C4-2B (cell line): ENCODE results near the gene FAM43B.

ENCODE experiments used
- ZFX ChIP-seq: fragments of 450-650 bp; IDR thresholded peaks from 2 replicates; pipeline ENCODE4 v1.6.1; 2017
- TF ChIP-seq, protein P1 (sequence below): fragments of 450-650 bp; conservative IDR thresholded peaks from 2 replicates; pipeline ENCODE4 v1.5.1; 2017; ENCODE audit warnings: mild to moderate bottlenecking

DNA sequence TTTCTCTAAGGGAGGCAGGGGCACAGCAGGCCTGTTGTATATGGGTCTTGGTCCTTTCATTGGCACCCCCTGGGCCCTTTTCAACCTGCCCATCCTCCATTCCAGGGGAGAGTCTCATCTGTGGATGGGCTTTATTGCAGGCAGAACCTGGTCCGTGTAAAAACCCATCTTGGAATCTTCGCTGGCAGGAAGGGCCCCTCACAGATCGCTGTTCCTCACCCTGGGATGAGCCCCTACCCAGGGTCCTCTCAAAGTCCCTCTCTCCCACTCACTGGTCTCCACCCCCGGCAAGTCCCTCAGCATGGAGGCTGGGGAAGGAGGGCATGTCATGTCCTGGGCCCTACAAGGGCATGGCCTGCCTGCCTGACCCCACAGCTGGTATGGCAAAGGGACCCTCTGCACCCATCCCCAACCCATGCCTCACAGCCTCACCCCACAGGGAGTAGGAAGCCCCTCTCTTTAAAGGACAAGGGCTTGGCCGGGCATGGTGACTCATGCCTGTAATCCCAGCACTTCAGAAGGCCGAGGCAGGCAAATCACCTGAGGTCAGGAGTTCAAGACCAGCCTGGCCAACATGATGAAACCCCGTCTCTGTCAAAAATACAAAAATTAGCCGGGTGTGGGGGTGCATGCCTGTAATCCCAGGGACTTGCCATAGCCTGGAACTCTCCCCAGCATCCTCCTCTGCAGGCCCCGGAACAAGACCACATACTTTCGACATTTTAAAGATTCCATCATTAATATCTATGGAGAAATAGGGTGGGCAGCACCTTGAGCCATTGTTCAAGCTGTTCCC, 23.4 kb downstream of the FAM43B start:
- TF ChIP-seq, protein P1, sequence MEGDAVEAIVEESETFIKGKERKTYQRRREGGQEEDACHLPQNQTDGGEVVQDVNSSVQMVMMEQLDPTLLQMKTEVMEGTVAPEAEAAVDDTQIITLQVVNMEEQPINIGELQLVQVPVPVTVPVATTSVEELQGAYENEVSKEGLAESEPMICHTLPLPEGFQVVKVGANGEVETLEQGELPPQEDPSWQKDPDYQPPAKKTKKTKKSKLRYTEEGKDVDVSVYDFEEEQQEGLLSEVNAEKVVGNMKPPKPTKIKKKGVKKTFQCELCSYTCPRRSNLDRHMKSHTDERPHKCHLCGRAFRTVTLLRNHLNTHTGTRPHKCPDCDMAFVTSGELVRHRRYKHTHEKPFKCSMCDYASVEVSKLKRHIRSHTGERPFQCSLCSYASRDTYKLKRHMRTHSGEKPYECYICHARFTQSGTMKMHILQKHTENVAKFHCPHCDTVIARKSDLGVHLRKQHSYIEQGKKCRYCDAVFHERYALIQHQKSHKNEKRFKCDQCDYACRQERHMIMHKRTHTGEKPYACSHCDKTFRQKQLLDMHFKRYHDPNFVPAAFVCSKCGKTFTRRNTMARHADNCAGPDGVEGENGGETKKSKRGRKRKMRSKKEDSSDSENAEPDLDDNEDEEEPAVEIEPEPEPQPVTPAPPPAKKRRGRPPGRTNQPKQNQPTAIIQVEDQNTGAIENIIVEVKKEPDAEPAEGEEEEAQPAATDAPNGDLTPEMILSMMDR, result peak; percentile 37
- no peak for TF ChIP-seq ZFX
